ENCODE measurements around the gene HMCN2. TPM values are rescaled to one million over a fixed set of nuclear protein-coding genes. Genes with fewer than 3 reads are reported as not detected.

The HMCN2 gene, protein sequence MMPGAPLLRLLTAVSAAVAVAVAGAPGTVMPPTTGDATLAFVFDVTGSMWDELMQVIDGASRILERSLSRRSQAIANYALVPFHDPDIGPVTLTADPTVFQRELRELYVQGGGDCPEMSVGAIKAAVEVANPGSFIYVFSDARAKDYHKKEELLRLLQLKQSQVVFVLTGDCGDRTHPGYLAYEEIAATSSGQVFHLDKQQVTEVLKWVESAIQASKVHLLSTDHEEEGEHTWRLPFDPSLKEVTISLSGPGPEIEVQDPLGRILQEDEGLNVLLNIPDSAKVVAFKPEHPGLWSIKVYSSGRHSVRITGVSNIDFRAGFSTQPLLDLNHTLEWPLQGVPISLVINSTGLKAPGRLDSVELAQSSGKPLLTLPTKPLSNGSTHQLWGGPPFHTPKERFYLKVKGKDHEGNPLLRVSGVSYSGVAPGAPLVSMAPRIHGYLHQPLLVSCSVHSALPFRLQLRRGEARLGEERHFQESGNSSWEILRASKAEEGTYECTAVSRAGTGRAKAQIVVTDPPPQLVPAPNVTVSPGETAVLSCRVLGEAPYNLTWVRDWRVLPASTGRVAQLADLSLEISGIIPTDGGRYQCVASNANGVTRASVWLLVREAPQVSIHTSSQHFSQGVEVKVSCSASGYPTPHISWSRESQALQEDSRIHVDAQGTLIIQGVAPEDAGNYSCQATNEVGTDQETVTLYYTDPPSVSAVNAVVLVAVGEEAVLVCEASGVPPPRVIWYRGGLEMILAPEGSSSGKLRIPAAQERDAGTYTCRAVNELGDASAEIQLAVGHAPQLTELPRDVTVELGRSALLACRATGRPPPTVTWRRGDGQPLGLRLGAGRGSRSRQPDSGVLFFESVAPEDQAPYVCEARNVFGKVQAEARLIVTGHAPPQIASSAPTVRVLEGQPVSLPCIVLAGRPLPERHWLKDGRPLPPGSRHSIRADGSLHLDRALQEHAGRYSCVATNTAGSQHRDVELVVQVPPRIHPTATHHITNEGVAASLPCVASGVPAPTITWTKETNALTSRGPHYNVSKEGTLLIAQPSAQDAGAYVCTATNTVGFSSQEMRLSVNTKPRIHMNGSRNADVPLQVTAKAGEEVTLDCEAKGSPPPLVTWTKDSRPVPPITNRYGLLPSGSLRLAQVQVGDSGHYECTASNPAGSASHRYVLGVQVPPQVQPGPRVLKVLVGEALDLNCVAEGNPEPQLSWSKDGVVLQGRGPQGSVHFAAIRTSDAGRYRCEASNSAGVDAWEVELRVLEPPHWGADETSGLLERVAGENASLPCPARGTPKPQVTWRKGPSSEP (N-terminal part only)
- polyA plus RNA-seq (2013, experiment 1 of 2) = 0.42 TPM
- polyA plus RNA-seq (2013, experiment 2 of 2) = 0.24 TPM

DNA sequence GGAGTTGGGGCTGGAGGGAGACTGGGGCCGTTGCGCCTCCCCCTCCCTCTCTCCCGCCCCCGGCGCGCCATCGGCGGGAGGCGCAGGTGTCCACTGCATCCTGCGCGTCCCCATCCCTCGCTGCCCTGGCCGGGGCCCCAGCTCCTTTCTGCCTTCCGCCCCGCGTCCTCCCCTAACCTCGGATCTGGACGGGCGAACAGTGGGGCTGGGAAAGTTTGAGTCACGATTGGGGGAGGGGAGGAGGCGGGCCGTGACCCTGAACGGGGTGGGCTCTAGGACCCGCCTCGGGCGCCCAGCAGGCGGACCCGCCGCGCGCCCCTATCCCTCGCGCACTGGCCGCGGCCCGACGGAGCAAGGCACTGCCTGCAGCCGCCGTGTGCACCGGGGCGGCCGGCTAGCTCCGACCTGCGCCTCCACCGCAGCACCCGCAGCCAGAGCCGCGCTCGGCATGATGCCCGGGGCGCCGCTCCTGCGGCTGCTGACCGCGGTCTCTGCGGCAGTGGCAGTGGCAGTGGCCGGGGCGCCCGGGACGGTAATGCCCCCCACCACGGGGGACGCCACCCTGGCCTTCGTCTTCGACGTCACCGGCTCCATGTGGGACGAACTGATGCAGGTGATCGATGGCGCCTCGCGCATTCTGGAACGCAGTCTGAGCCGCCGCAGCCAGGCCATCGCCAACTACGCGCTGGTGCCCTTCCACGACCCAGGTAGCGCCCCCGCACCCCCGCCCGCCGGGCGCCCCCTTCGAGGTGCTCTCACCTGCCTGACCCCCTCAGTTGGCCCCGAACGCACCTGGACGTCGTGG, at the start of gene HMCN2:
Gene HMCN2 (plus strand): TSS at position 330 of the 805 bp plus-strand sequence. CDS start 119 bp downstream, at position 449.
- Histone ChIP-seq H4K8ac (ENCODE audit: low read depth, low read length) (no peak within 1 kb of the TSS), H3K23ac (ENCODE audit: low read depth, low read length, poor library complexity) (peak within 1 kb of the TSS; percentile 94), H3K4ac (ENCODE audit: low read length) (no peak within 1 kb of the TSS), H3K9me3 (replicated peaks in 1 of 2; ENCODE audit: control insufficient read depth in 2 of 2, insufficient read depth in 1 of 2, low read depth in 1 of 2, low read length in 2 of 2) (no peaks in the 10 kb centered on the region), H2BK12ac (ENCODE audit: low read length) (no peak within 1 kb of the TSS), H3K18ac (ENCODE audit: low read length) (peak within 1 kb of the TSS; percentile 89), H3K4me2 (ENCODE audit: insufficient read depth, low read length, poor library complexity, severe bottlenecking) (peak within 1 kb of the TSS; percentile 98), H3K14ac (ENCODE audit: low read length) (peak within 1 kb of the TSS; percentile 43), H2BK15ac (ENCODE audit: low read length) (peak within 1 kb of the TSS; percentile 26), H3K27me3 (ENCODE audit: control insufficient read depth in 3 of 3, insufficient read depth in 3 of 3, low read depth in 1 of 3, low read length in 3 of 3) (peaks cover 12 to 95% (median 42%) of the 10 kb centered on the region in 3 experiments), H2AFZ (ENCODE audit: low read length) (peak within 1 kb of the TSS; percentile 92), H4K91ac (ENCODE audit: low read depth, low read length, poor library complexity) (no peak within 1 kb of the TSS), H2AK5ac (ENCODE audit: low read depth, low read length) (peak within 1 kb of the TSS; percentile 50), H3K4me1 (ENCODE audit: control insufficient read depth in 2 of 2, insufficient read depth in 1 of 2, low read depth in 1 of 2, low read length in 2 of 2) (peaks cover 0 to 11% of the 10 kb centered on the region in 2 donors), H2BK120ac (ENCODE audit: low read depth, low read length) (peak within 1 kb of the TSS; percentile 36), H3K4me3 (ENCODE audit: low read length in 2 of 2) (peak within 1 kb of the TSS; percentile 20 to 77), H3K9ac (ENCODE audit: low read depth, low read length, poor library complexity) (peak within 1 kb of the TSS; percentile 68), H3K79me1 (ENCODE audit: low read depth, low read length) (no peaks in the 10 kb centered on the region), H2BK5ac (ENCODE audit: low read length) (no peak within 1 kb of the TSS), H3K27ac (replicated peaks; ENCODE audit: low read length) (no peak within 1 kb of the TSS), H3K36me3 (replicated peaks in 1 of 2; ENCODE audit: control insufficient read depth in 2 of 2, insufficient read depth in 2 of 2, low read length in 2 of 2) (no peaks in the 10 kb centered on the region)
- WGBS, 2 donors (ENCODE audit: extremely low coverage in 2 of 2, insufficient read length in 2 of 2, insufficient replicate concordance in 1 of 2) = no CpG with 5 or more reads among the region's 89 CpGs
- DNase-seq (ENCODE audit: low spot score) = peak; percentile 37

GRCh38 chr9:130217838-130218237, 47.7 kb upstream of the HMCN2 start:
- no peaks in the 10 kb centered on the region for H3K27me3 ChIP-seq (ENCODE audit: control insufficient read depth in 3 of 3, insufficient read depth in 3 of 3, low read depth in 1 of 3, low read length in 3 of 3)

GRCh38 chr9:130219661-130220096, 45.9 kb upstream of the HMCN2 start:
- H3K14ac ChIP-seq (ENCODE audit: low read length) = peak overlapping the region; percentile 84
- no peak overlapping the region for H2BK120ac ChIP-seq (ENCODE audit: low read depth, low read length)
- no peak overlapping the region for H3K4me3 ChIP-seq (ENCODE audit: low read length in 2 of 2)
- peaks cover 6 to 14% of the 10 kb centered on the region in 2 donors for H3K4me1 ChIP-seq (ENCODE audit: control insufficient read depth in 2 of 2, insufficient read depth in 1 of 2, low read depth in 1 of 2, low read length in 2 of 2)
- H3K36me3 ChIP-seq (replicated peaks in 1 of 2; ENCODE audit: control insufficient read depth in 2 of 2, insufficient read depth in 2 of 2, low read length in 2 of 2) = peaks cover 13 to 19% of the 10 kb centered on the region in 2 donors
- no CpG with 5 or more reads among the region's 16 CpGs for WGBS, 2 donors (ENCODE audit: extremely low coverage in 2 of 2, insufficient read length in 2 of 2, insufficient replicate concordance in 1 of 2)
- H2AFZ ChIP-seq (ENCODE audit: low read length) = no peak overlapping the region
- H4K8ac ChIP-seq (ENCODE audit: low read depth, low read length) = no peak overlapping the region
- no peak overlapping the region for H2BK12ac ChIP-seq (ENCODE audit: low read length)
- H3K23ac ChIP-seq (ENCODE audit: low read depth, low read length, poor library complexity) = peak overlapping the region; percentile 85
- no peak overlapping the region for H3K4me2 ChIP-seq (ENCODE audit: insufficient read depth, low read length, poor library complexity, severe bottlenecking)
- DNase-seq (ENCODE audit: low spot score) = no peak
- H3K9me3 ChIP-seq (replicated peaks in 1 of 2; ENCODE audit: control insufficient read depth in 2 of 2, insufficient read depth in 1 of 2, low read depth in 1 of 2, low read length in 2 of 2) = peaks cover 0 to 3% of the 10 kb centered on the region in 2 donors
- peak overlapping the region; percentile 70 for H3K9ac ChIP-seq (ENCODE audit: low read depth, low read length, poor library complexity)
- H2AK5ac ChIP-seq (ENCODE audit: low read depth, low read length) = peak overlapping the region; percentile 71
- H3K27ac ChIP-seq (replicated peaks; ENCODE audit: low read length) = peak overlapping the region; percentile 43
- H3K27me3 ChIP-seq (ENCODE audit: control insufficient read depth in 3 of 3, insufficient read depth in 3 of 3, low read depth in 1 of 3, low read length in 3 of 3) = no peaks in the 10 kb centered on the region
- peak overlapping the region; percentile 39 for H4K91ac ChIP-seq (ENCODE audit: low read depth, low read length, poor library complexity)
- peak overlapping the region; percentile 17 for H3K4ac ChIP-seq (ENCODE audit: low read length)
- H2BK15ac ChIP-seq (ENCODE audit: low read length) = no peak overlapping the region
- H3K18ac ChIP-seq (ENCODE audit: low read length) = peak overlapping the region; percentile 83
- H2BK5ac ChIP-seq (ENCODE audit: low read length) = peak overlapping the region; percentile 62
- peaks cover 3% of the 10 kb centered on the region for H3K79me1 ChIP-seq (ENCODE audit: low read depth, low read length)

More at GRCh38 chr9:130217838-130218237, 47.7 kb upstream of the HMCN2 start:
- no peak overlapping the region for H4K8ac ChIP-seq (ENCODE audit: low read depth, low read length)
- H3K4me1 ChIP-seq (ENCODE audit: control insufficient read depth in 2 of 2, insufficient read depth in 1 of 2, low read depth in 1 of 2, low read length in 2 of 2) = peaks cover 16 to 23% of the 10 kb centered on the region in 2 donors
- peak overlapping the region in 1 of 2 donors; percentile 57 for H3K4me3 ChIP-seq (ENCODE audit: low read length in 2 of 2)
- H3K14ac ChIP-seq (ENCODE audit: low read length) = no peak overlapping the region
- peak overlapping the region; percentile 39 for H2BK5ac ChIP-seq (ENCODE audit: low read length)
- H2BK15ac ChIP-seq (ENCODE audit: low read length) = peak overlapping the region; percentile 39
- no peak overlapping the region for H2AFZ ChIP-seq (ENCODE audit: low read length)
- peak overlapping the region; percentile 61 for H3K23ac ChIP-seq (ENCODE audit: low read depth, low read length, poor library complexity)
- peak overlapping the region; percentile 24 for H3K9ac ChIP-seq (ENCODE audit: low read depth, low read length, poor library complexity)
- H4K91ac ChIP-seq (ENCODE audit: low read depth, low read length, poor library complexity) = no peak overlapping the region
- H3K18ac ChIP-seq (ENCODE audit: low read length) = no peak overlapping the region
- H3K4me2 ChIP-seq (ENCODE audit: insufficient read depth, low read length, poor library complexity, severe bottlenecking) = no peak overlapping the region
- H3K36me3 ChIP-seq (replicated peaks in 1 of 2; ENCODE audit: control insufficient read depth in 2 of 2, insufficient read depth in 2 of 2, low read length in 2 of 2) = peaks cover 10 to 16% of the 10 kb centered on the region in 2 donors
- peaks cover 0 to 3% of the 10 kb centered on the region in 2 donors for H3K9me3 ChIP-seq (replicated peaks in 1 of 2; ENCODE audit: control insufficient read depth in 2 of 2, insufficient read depth in 1 of 2, low read depth in 1 of 2, low read length in 2 of 2)
- no peak overlapping the region for H3K4ac ChIP-seq (ENCODE audit: low read length)
- H2BK12ac ChIP-seq (ENCODE audit: low read length) = no peak overlapping the region
- H2AK5ac ChIP-seq (ENCODE audit: low read depth, low read length) = no peak overlapping the region
- no peak overlapping the region for H2BK120ac ChIP-seq (ENCODE audit: low read depth, low read length)
- no CpG with 5 or more reads among the region's 10 CpGs for WGBS, 2 donors (ENCODE audit: extremely low coverage in 2 of 2, insufficient read length in 2 of 2, insufficient replicate concordance in 1 of 2)
- H3K79me1 ChIP-seq (ENCODE audit: low read depth, low read length) = peaks cover 5% of the 10 kb centered on the region
- no peak overlapping the region for H3K27ac ChIP-seq (replicated peaks; ENCODE audit: low read length)
- DNase-seq (ENCODE audit: low spot score) = no peak
